ENCODE data around the gene IL17D.

Gene IL17D

GRCh38 chr13:20682061-20682460, 21.4 kb upstream of the IL17D start:
- Histone ChIP-seq H3K27me3 (ENCODE audit: insufficient read depth, poor library complexity, severe bottlenecking) (no peaks in the 10 kb centered on the region), H3K9me3 (ENCODE audit: severe bottlenecking) (no peaks in the 10 kb centered on the region), H3K4me1 (ENCODE audit: insufficient read depth, poor library complexity, severe bottlenecking) (no peaks in the 10 kb centered on the region), H3K36me3 (ENCODE audit: low read depth) (no peaks in the 10 kb centered on the region), H3K27ac (ENCODE audit: poor library complexity, severe bottlenecking) (no peak overlapping the region), H3K4me3 (ENCODE audit: severe bottlenecking) (no peak overlapping the region)
- no peak for ATAC-seq (ENCODE audit: low read depth)
- no peak for TF ChIP-seq CTCF (IDR thresholded peaks at IDR 0.05; ENCODE audit: poor library complexity, severe bottlenecking)
- no peak for DNase-seq (ENCODE audit: low spot score)

DNA sequence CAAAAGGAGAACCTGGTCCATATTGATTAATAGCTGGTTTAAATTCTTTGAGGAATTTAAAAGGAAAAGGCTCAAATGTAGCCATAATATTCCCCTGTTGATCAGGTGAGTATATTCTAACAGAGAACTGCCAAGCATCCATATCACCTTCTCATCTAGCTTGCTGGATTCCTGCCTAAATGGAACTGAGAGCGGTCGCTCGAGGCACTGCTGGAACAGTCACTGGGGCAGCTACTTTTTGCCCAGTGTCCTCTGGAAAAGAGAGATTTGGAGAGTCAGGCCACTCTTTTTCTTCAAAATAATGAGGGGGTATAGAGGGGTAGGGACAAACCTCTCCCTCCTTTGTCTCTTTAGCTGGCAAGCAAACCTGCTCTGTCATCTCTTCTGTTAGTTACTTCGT, 19.5 kb upstream of the IL17D start:
- DNase-seq (ENCODE audit: low spot score) = no peak
- Histone ChIP-seq H3K27me3 (ENCODE audit: insufficient read depth, poor library complexity, severe bottlenecking) (no peaks in the 10 kb centered on the region), H3K4me3 (ENCODE audit: severe bottlenecking) (no peak overlapping the region), H3K4me1 (ENCODE audit: insufficient read depth, poor library complexity, severe bottlenecking) (no peaks in the 10 kb centered on the region), H3K9me3 (ENCODE audit: severe bottlenecking) (no peaks in the 10 kb centered on the region), H3K36me3 (ENCODE audit: low read depth) (no peaks in the 10 kb centered on the region), H3K27ac (ENCODE audit: poor library complexity, severe bottlenecking) (no peak overlapping the region)
- no peak for TF ChIP-seq CTCF (IDR thresholded peaks at IDR 0.05; ENCODE audit: poor library complexity, severe bottlenecking)
- no peak for ATAC-seq (ENCODE audit: low read depth)

DNA sequence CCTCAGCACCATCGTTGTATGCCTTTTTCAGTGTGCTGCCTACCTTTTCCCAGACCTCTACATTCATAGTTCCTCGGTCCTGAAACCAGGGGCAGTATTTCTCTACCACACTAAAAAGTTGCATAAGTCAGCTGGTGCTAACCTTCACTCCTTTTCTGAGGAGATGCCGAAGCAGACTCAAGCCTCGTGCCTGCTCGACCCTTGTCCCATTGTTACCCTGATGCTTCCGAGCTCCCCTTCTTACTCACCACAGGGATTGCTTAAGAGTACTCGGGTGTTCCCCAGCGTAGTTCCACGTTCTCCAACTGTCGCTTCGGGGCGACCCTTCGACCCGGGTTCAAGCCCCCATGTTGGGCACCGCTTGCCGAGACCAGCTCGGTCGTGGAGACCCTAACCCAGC, 19.0 kb upstream of the IL17D start:
- no peak for ATAC-seq (ENCODE audit: low read depth)
- H3K4me3 ChIP-seq (ENCODE audit: severe bottlenecking) = no peak overlapping the region
- DNase-seq (ENCODE audit: low spot score) = no peak
- no peaks in the 10 kb centered on the region for H3K27me3 ChIP-seq (ENCODE audit: insufficient read depth, poor library complexity, severe bottlenecking)
- H3K36me3 ChIP-seq (ENCODE audit: low read depth) = no peaks in the 10 kb centered on the region
- TF ChIP-seq CTCF (IDR thresholded peaks at IDR 0.05; ENCODE audit: poor library complexity, severe bottlenecking) = no peak
- no peaks in the 10 kb centered on the region for H3K4me1 ChIP-seq (ENCODE audit: insufficient read depth, poor library complexity, severe bottlenecking)
- no peaks in the 10 kb centered on the region for H3K9me3 ChIP-seq (ENCODE audit: severe bottlenecking)
- no peak overlapping the region for H3K27ac ChIP-seq (ENCODE audit: poor library complexity, severe bottlenecking)

DNA sequence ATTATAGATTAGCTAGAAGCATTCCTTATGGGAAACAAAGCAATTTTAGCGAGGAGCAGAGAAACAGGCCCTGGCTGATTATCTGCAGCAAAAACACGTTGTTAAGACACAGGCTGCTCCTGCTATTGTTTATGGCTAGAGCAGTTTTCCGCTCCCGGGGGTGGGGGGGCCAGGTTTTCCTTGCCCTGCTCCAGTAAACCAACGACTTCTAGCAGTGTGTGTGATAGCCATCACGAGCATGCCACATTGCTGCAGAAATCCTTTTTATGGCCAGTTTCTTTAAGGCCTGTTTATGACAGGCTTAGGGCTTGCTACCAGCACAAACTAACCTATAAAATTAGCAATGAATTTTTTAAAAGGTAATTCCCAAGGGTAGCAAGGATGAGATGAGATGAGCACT, 18.4 kb upstream of the IL17D start:
- H3K27ac ChIP-seq (ENCODE audit: poor library complexity, severe bottlenecking) = no peak overlapping the region
- DNase-seq (ENCODE audit: low spot score) (no peak), ATAC-seq (ENCODE audit: low read depth) (no peak)
- H3K4me1 ChIP-seq (ENCODE audit: insufficient read depth, poor library complexity, severe bottlenecking) = no peaks in the 10 kb centered on the region
- no peak for TF ChIP-seq CTCF (IDR thresholded peaks at IDR 0.05; ENCODE audit: poor library complexity, severe bottlenecking)
- no peaks in the 10 kb centered on the region for H3K27me3 ChIP-seq (ENCODE audit: insufficient read depth, poor library complexity, severe bottlenecking)
- H3K36me3 ChIP-seq (ENCODE audit: low read depth) = no peaks in the 10 kb centered on the region
- no peaks in the 10 kb centered on the region for H3K9me3 ChIP-seq (ENCODE audit: severe bottlenecking)
- H3K4me3 ChIP-seq (ENCODE audit: severe bottlenecking) = no peak overlapping the region

DNA sequence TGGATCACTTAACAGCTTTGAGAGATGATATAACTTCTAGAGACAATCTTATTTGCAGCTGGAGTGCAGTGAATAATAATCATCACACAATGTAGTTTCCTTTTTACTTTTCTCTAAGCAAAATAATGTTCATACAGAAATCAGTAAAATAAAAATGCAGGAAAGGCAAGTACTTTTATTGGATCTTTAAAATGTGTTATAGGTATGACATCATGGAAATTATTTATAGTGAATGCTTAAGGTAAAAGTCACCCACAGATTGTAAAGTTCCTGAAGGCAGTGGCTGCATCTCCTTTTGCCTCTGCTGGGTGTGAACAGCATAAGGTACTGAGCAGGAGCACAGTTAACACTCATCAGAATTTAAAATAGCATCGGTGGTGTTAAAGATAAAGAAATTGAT, 17.3 kb upstream of the IL17D start:
- Histone ChIP-seq H3K4me1 (ENCODE audit: insufficient read depth, poor library complexity, severe bottlenecking) (no peaks in the 10 kb centered on the region), H3K36me3 (ENCODE audit: low read depth) (no peaks in the 10 kb centered on the region), H3K4me3 (ENCODE audit: severe bottlenecking) (no peak overlapping the region), H3K9me3 (ENCODE audit: severe bottlenecking) (no peaks in the 10 kb centered on the region), H3K27me3 (ENCODE audit: insufficient read depth, poor library complexity, severe bottlenecking) (no peaks in the 10 kb centered on the region), H3K27ac (ENCODE audit: poor library complexity, severe bottlenecking) (no peak overlapping the region)
- ATAC-seq (ENCODE audit: low read depth) (no peak), DNase-seq (ENCODE audit: low spot score) (no peak)
- TF ChIP-seq CTCF (IDR thresholded peaks at IDR 0.05; ENCODE audit: poor library complexity, severe bottlenecking) = no peak
